Upper lobe of left lung (tissue), 6 donors: ENCODE data around the gene PCMTD2. TPM values are rescaled to one million over a fixed set of nuclear protein-coding genes. Genes with fewer than 3 reads are reported as not detected.

ENCODE experiments used
- ATAC-seq, 2 donors: fragments of 200-7000 bp; cut with Tn5 transposase; one replicate each; pipeline ENCODE4 v1.9.1; 2022; ENCODE audit warnings: mild to moderate bottlenecking in 2 of 2, moderate library complexity in 2 of 2; ENCODE audit not compliant: low FRiP score in 2 of 2
- DNase-seq, 2 donors: peaks; one replicate each; pipeline ENCODE4 v3.0.0-alpha.2; 2019 to 2020
- H3K27ac ChIP-seq, 4 donors: fragments of 200-600 bp; sonication (generic); one replicate each; pipeline ENCODE4 v1.5.1; 2016 to 2019
- H3K27me3 ChIP-seq, 4 donors: fragments of 200-600 bp; sonication (generic); one replicate each; pipeline ENCODE4 v1.5.1; 2017 to 2019
- H3K36me3 ChIP-seq, 4 donors: fragments of 200-600 bp; sonication (generic); one replicate each; pipeline ENCODE4 v1.5.1; 2016 to 2019
- H3K4me1 ChIP-seq, 4 donors: fragments of 200-600 bp; sonication (generic); one replicate each; pipeline ENCODE4 v1.5.1; 2018 to 2019
- H3K4me3 ChIP-seq, 4 donors: fragments of 200-600 bp; sonication (generic); one replicate each; pipeline ENCODE4 v1.5.1; 2017 to 2019; ENCODE audit warnings: mild to moderate bottlenecking in 2 of 4, moderate library complexity in 1 of 4
- H3K9me3 ChIP-seq, 4 donors: fragments of 200-600 bp; sonication (generic); one replicate each; pipeline ENCODE4 v1.5.1; 2018 to 2019
- CTCF ChIP-seq, 6 experiments: fragments of 450-650 bp in 4 of 6; fragments of 200-600 bp in 2 of 6; sonication (generic) in 2 of 6; IDR thresholded peaks; one replicate each; pipeline ENCODE4 v1.5.1; 2016 to 2019; ENCODE audit warnings: antibody characterized with exemption in 6 of 6
- EP300 ChIP-seq, 4 donors: sonication (generic); formaldehyde crosslinking; IDR thresholded peaks; one replicate each; pipeline ENCODE4 v1.5.1; 2017; ENCODE audit warnings: antibody characterized with exemption in 4 of 4, control low read depth in 2 of 4
- POLR2A ChIP-seq, 4 donors: fragments of 450-650 bp; IDR thresholded peaks; one replicate each; pipeline ENCODE4 v1.5.1; 2016 to 2017; ENCODE audit warnings: antibody characterized with exemption in 4 of 4, mild to moderate bottlenecking in 2 of 4
- POLR2AphosphoS5 ChIP-seq, 2 donors: sonication (generic); formaldehyde crosslinking; IDR thresholded peaks; one replicate each; pipeline ENCODE4 v1.5.1; 2017; ENCODE audit warnings: antibody characterized with exemption in 2 of 2
- WGBS, 2 donors: methylation state at CpG; one replicate each; pipeline ENCODE4 v1.1.5; 2017 to 2018; 5-methylcytosine and 5-hydroxymethylcytosine counted together
- total RNA-seq, 6 donors: library from RNA; depleted of rRNA in 4 of 6; stranded (reverse); fragments of >200 nt in 4 of 6; gene quantifications; one replicate each; pipeline versions ENCODE4 v1.1.0 to v1.2.1, GENCODE V29; 2016 to 2021
- donor health status: DM: no; HTN: no; CAD: no; lungs with moderate emphysema.
- donor health status: DM: no; HTN: yes; CAD: no; lungs with severe emphysema.

Gene PCMTD2
- total RNA-seq, 6 donors from 2014 or later, result 37.4 to 95.3 (median 44.4) TPM

- no peak overlapping the region for H3K4me3 ChIP-seq
- no peaks in the 10 kb centered on the region for H3K9me3 ChIP-seq
- no peak overlapping the region for H3K27ac ChIP-seq
- TF ChIP-seq POLR2AphosphoS5 (IDR thresholded peaks at IDR 0.05) (no peak), POLR2A (IDR thresholded peaks at IDR 0.05) (no peak), CTCF (IDR thresholded peaks at IDR 0.05) (no peak), EP300 (IDR thresholded peaks at IDR 0.05) (no peak)
- no peak for DNase-seq
- ATAC-seq, result no peak
- no peaks in the 10 kb centered on the region for H3K36me3 ChIP-seq
- no peaks in the 10 kb centered on the region for H3K27me3 ChIP-seq
- WGBS, 2 donors, result 90 to 91% methylated on average over 13 to 25 of the region's 25 CpGs
- peaks cover 4 to 25% (median 15%) of the 10 kb centered on the region in 4 donors for H3K4me1 ChIP-seq
Measured at GRCh38 chr20:64226686-64227580, 28.6 kb upstream of the PCMTD2 start.

GRCh38 chr20:64228086-64228653 is 27.4 kb upstream of the PCMTD2 start:
- WGBS, 2 donors, result 89 to 93% methylated on average over 8 of the region's 8 CpGs
- no peaks in the 10 kb centered on the region for H3K27me3 ChIP-seq
- no peaks in the 10 kb centered on the region for H3K9me3 ChIP-seq
- H3K4me3 ChIP-seq, result no peak overlapping the region
- ATAC-seq (no peak), DNase-seq (no peak)
- TF ChIP-seq POLR2AphosphoS5 (IDR thresholded peaks at IDR 0.05) (no peak), POLR2A (IDR thresholded peaks at IDR 0.05) (no peak), CTCF (IDR thresholded peaks at IDR 0.05) (no peak), EP300 (IDR thresholded peaks at IDR 0.05) (no peak)
- H3K27ac ChIP-seq, result no peak overlapping the region
- peaks cover 0 to 12% (median 8%) of the 10 kb centered on the region in 4 donors for H3K4me1 ChIP-seq
- no peaks in the 10 kb centered on the region for H3K36me3 ChIP-seq

- no peak for ATAC-seq
- Histone ChIP-seq H3K4me3 (no peak overlapping the region), H3K27me3 (no peaks in the 10 kb centered on the region), H3K36me3 (no peaks in the 10 kb centered on the region), H3K27ac (no peak overlapping the region), H3K9me3 (no peaks in the 10 kb centered on the region), H3K4me1 (peaks cover 0 to 5% (median 3%) of the 10 kb centered on the region in 4 donors)
- 61 to 87% methylated on average over 5 to 14 of the region's 14 CpGs for WGBS, 2 donors
- TF ChIP-seq POLR2A (IDR thresholded peaks at IDR 0.05), result no peak
- TF ChIP-seq EP300 (IDR thresholded peaks at IDR 0.05), result no peak
- TF ChIP-seq CTCF (IDR thresholded peaks at IDR 0.05), result no peak
- no peak for TF ChIP-seq POLR2AphosphoS5 (IDR thresholded peaks at IDR 0.05)
- DNase-seq, result no peak
Measured at GRCh38 chr20:64228751-64229506, 26.6 kb upstream of the PCMTD2 start.

- Histone ChIP-seq H3K27me3 (no peaks in the 10 kb centered on the region), H3K4me3 (no peak overlapping the region), H3K9me3 (no peaks in the 10 kb centered on the region), H3K27ac (no peak overlapping the region), H3K36me3 (no peaks in the 10 kb centered on the region), H3K4me1 (no peaks in the 10 kb centered on the region)
- 82 to 90% methylated on average over 6 to 8 of the region's 8 CpGs for WGBS, 2 donors
- DNase-seq (no peak), ATAC-seq (no peak)
- TF ChIP-seq CTCF (IDR thresholded peaks at IDR 0.05) (no peak), EP300 (IDR thresholded peaks at IDR 0.05) (no peak), POLR2A (IDR thresholded peaks at IDR 0.05) (no peak), POLR2AphosphoS5 (IDR thresholded peaks at IDR 0.05) (no peak)
Measured at GRCh38 chr20:64229507-64230061, 26.0 kb upstream of the PCMTD2 start.
